ENCODE data around the gene LRCOL1.

LRCOL1 gene

DNA sequence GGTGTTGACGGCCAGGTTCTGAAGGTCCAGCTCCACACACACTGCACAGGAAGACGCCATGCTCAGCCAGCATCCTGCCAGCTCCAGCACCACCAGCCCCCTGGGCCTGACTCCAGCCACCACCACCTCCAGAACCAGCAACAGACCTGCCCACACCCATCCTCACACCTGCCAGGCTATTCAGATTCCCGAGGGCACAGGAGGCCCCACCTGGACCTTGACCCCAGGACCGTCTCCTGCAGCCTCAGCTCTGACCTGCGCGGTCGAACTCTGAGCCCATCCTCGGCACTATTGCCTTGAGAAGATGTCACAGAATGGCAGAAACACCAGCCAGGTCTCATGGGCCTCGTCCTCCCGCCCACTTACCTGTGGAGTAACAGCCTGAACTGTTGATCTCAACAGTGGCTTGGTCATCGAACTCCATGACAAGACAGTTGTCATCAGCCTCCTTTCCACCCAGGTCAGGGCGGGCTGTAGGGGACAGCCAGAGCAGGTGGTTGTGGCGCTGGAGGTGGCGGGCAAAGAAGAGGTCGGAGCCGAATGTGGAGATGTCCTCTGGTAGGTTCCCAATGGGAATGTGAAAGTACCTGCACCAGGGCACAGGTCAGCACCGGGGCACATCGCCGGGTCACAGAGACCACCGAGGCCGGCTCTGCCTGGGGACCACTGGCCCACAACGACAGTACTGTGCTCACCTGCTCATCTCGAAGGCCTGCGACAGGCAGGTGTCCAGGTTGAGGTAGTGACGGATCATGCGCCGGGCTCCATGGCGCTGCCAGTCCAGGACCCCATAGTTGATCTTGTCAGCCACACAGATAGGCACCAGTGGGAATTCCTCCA is 31.6 kb upstream of the LRCOL1 start:
- ATAC-seq (no peak), DNase-seq (ENCODE audit: low spot score in 2 of 2) (no peak)
- peaks cover 76% of the 10 kb centered on the region for H3K36me3 Mint-ChIP-seq
- H3K9me3 Mint-ChIP-seq: no peaks in the 10 kb centered on the region
- no peak overlapping the region for H3K4me3 Mint-ChIP-seq
- H3K27ac Mint-ChIP-seq: no peak overlapping the region
- peaks cover 6% of the 10 kb centered on the region for H3K4me1 Mint-ChIP-seq

GRCh38 chr12:132640936-132641335 is 30.6 kb upstream of the LRCOL1 start:
- Mint-ChIP-seq H3K36me3 (peaks cover 76% of the 10 kb centered on the region), H3K4me1 (peaks cover 6% of the 10 kb centered on the region), H3K9me3 (no peaks in the 10 kb centered on the region), H3K4me3 (no peak overlapping the region), H3K27ac (peak overlapping the region; percentile 57)
- ATAC-seq (no peak), DNase-seq (ENCODE audit: low spot score in 2 of 2) (no peak)

DNA sequence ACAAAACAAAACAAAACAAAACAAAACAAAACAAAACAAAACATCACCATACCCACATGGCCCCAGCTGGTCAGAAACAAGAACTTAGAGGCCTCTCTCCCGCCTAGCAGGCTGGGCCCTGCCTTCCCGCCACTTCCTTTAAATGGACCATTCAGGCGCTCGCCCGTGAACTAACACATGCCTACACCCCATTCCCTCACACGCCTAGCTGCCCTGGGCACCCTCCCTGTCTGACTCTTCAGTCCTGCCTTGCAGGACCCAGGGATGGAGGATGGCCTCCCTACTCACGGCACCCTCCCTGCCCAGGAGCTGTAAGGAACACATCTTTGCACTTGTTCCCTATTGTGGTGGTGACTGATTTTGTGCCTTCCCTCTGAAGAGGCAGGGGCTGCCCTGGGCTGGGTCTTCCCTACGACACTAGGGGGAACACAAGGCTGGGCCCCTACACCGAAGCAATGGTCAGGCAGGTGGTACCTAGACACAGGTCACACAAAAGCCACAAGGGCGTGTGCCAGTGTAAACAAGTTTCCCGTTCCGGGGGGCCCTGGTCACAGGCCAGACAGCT is 29.7 kb upstream of the LRCOL1 start:
- no peak overlapping the region for H3K4me3 Mint-ChIP-seq
- H3K4me1 Mint-ChIP-seq: peaks cover 10% of the 10 kb centered on the region
- H3K9me3 Mint-ChIP-seq: no peaks in the 10 kb centered on the region
- ATAC-seq (no peak), DNase-seq (ENCODE audit: low spot score in 2 of 2) (no peak)
- no peak overlapping the region for H3K27ac Mint-ChIP-seq
- peaks cover 76% of the 10 kb centered on the region for H3K36me3 Mint-ChIP-seq

DNA sequence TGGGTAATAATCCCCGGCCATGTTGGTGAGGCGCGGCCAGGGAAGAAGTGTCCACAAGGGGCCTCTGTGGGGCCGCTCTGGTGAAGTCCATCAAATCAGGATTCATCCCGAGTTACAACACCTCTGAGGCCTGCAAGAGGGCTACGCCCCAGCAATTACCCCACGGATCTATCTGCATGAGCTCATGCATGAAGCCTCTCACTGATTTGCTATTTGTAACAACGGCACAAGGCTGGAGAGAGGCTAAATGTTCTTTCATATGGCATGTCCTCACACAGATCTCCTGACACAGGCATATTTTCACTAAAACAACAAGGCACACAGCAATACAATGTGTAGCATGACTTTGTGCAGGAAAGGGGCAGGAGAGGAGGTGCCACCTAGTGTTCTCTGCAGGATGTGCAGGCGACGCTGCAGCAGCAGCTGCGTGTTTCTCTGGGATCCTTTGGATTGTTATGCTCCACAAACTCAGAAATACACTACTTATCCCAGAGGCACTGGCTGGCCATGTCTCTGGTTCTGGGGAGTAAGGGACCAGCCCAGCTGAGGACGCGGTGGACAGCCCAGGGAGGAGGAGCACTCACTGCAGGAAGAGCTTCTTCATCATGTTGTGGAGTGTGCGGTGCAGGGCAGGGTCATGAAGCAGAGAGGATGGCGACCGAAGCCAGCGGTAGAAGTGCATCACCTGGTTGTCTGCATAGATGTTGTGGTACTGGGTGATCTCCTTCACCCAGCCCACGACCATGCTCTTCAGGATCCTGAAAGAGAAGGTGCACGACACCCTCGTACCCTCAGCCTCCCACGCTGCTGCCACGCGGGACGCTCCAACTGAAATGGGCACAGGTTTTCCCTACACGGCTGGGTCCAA is 28.4 kb upstream of the LRCOL1 start:
- DNase-seq (ENCODE audit: low spot score in 2 of 2) (no peak), ATAC-seq (no peak)
- Mint-ChIP-seq H3K4me3 (no peak overlapping the region), H3K36me3 (peaks cover 82% of the 10 kb centered on the region), H3K4me1 (peaks cover 14% of the 10 kb centered on the region), H3K9me3 (no peaks in the 10 kb centered on the region), H3K27ac (no peak overlapping the region)

GRCh38 chr12:132637811-132638210 is 27.4 kb upstream of the LRCOL1 start:
- DNase-seq (ENCODE audit: low spot score in 2 of 2) (no peak), ATAC-seq (no peak)
- H3K27ac Mint-ChIP-seq: peak overlapping the region; percentile 50
- H3K36me3 Mint-ChIP-seq: peaks cover 86% of the 10 kb centered on the region
- peaks cover 14% of the 10 kb centered on the region for H3K4me1 Mint-ChIP-seq
- no peaks in the 10 kb centered on the region for H3K9me3 Mint-ChIP-seq
- no peak overlapping the region for H3K4me3 Mint-ChIP-seq

- H3K9me3 Mint-ChIP-seq: no peaks in the 10 kb centered on the region
- peaks cover 98% of the 10 kb centered on the region for H3K36me3 Mint-ChIP-seq
- ATAC-seq (no peak), DNase-seq (ENCODE audit: low spot score in 2 of 2) (no peak)
- peak overlapping the region; percentile 76 for H3K27ac Mint-ChIP-seq
- peaks cover 7% of the 10 kb centered on the region for H3K4me1 Mint-ChIP-seq
- H3K4me3 Mint-ChIP-seq: no peak overlapping the region
These were observed 24.9 kb upstream of the LRCOL1 start for GRCh38 chr12:132635076-132635955.

- ATAC-seq (no peak), DNase-seq (ENCODE audit: low spot score in 2 of 2) (no peak)
- H3K4me1 Mint-ChIP-seq: peaks cover 7% of the 10 kb centered on the region
- peaks cover 97% of the 10 kb centered on the region for H3K36me3 Mint-ChIP-seq
- no peak overlapping the region for H3K4me3 Mint-ChIP-seq
- H3K9me3 Mint-ChIP-seq: no peaks in the 10 kb centered on the region
- H3K27ac Mint-ChIP-seq: peak overlapping the region; percentile 76
These were observed 24.1 kb upstream of the LRCOL1 start for GRCh38 chr12:132634411-132634990.

DNA sequence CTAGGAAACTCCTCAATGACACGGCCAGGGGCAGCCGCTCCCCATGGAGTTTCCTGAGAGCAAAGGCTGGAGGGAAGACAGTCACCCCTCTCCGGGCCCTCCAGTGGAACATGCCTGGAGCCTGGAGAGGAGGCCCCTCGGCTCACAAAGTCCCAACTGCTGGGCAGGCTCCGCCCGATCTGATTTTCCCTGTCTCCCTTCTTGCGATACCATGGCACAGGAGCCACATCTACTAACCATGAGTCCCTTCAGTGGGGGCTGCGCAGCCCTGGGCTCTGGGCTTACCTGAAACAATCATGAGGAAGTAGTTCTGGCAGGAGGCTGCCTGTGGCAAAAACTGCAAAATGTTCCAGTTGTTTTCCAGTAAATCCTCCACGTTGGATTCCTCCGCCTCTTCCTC is 23.5 kb upstream of the LRCOL1 start:
- ATAC-seq (no peak), DNase-seq (ENCODE audit: low spot score in 2 of 2) (no peak)
- Mint-ChIP-seq H3K4me3 (no peak overlapping the region), H3K9me3 (no peaks in the 10 kb centered on the region), H3K4me1 (peaks cover 7% of the 10 kb centered on the region), H3K36me3 (peaks cover 97% of the 10 kb centered on the region), H3K27ac (no peak overlapping the region)

DNA sequence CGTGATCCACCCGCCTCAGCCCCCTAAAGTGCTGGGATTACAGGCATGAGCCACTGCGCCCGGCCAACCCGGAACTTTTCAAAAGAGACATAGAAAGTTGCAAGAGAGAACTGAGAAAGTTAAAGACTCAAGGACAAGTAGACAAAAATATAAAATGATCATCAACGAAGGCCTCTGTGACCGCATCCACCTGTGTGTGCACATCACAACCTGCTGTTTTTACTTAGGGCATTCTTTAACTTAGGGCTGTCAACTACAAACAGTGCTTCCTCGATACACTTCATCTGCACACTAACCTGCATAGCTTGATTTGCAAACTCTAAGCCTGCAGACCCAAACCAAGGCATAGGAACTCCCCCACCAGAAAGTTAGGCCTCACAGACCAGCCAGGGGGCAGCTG is 23.0 kb upstream of the LRCOL1 start:
- no peak overlapping the region for H3K27ac Mint-ChIP-seq
- peaks cover 7% of the 10 kb centered on the region for H3K4me1 Mint-ChIP-seq
- H3K4me3 Mint-ChIP-seq: no peak overlapping the region
- H3K36me3 Mint-ChIP-seq: peaks cover 93% of the 10 kb centered on the region
- ATAC-seq (no peak), DNase-seq (ENCODE audit: low spot score in 2 of 2) (no peak)
- no peaks in the 10 kb centered on the region for H3K9me3 Mint-ChIP-seq

DNA sequence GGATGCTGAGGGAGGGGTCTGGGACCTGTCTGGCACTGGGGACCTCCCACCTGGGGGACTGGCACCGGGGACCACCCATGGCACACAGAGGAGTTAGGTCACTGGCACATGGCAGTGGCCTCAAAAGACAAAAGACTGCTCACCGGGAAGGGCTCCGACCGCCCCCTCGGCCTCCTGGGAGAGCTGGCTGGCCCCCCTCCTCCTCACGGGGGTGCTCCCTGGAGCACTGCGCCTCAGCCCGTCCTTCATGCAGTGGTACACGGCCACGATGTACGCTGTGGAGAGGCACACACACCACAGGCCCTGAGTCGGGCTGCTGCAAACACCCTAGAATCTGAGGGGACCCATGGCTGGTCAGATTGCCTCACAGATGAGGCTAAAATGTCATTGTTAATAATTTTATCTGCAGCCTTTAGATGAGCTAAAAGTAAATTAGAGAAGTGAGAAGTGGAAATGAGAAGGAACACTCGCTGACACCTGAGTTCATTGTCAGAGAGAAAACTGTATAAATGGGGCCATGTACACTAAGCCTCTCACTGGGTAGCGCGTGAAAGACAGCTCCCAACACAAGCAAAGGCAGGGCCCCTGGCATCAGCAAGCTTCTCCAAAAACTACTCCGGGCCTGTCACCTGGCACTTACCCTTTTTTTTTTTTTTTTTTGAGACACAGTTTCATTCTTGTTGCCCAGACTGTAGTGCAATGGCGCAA is 22.3 kb upstream of the LRCOL1 start:
- peaks cover 7% of the 10 kb centered on the region for H3K4me1 Mint-ChIP-seq
- H3K9me3 Mint-ChIP-seq: no peaks in the 10 kb centered on the region
- ATAC-seq (no peak), DNase-seq (ENCODE audit: low spot score in 2 of 2) (no peak)
- H3K27ac Mint-ChIP-seq: no peak overlapping the region
- no peak overlapping the region for H3K4me3 Mint-ChIP-seq
- peaks cover 85% of the 10 kb centered on the region for H3K36me3 Mint-ChIP-seq

DNA sequence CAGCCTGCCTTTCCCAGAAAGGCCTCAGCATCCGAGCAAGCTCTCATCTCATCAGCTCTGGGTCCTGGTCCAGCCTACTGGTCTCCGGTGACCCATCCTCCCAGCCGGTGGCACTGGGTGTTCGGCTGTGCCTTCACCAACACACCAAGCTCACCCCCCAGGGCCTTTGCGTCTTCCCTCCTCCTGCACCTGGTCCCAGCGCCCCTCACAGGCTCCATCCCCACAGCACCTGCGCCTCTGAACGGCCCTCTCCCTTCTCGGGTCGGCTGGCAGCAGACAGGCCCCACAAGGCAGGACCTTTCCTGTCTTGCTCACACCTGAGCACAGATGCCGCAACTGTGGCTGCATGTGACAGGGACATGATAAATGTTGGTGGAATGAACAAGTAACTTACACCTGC is 21.3 kb upstream of the LRCOL1 start:
- Mint-ChIP-seq H3K9me3 (no peaks in the 10 kb centered on the region), H3K4me3 (no peak overlapping the region), H3K36me3 (peaks cover 75% of the 10 kb centered on the region), H3K27ac (no peak overlapping the region), H3K4me1 (peaks cover 7% of the 10 kb centered on the region)
- DNase-seq (ENCODE audit: low spot score in 2 of 2) (no peak), ATAC-seq (no peak)

DNA sequence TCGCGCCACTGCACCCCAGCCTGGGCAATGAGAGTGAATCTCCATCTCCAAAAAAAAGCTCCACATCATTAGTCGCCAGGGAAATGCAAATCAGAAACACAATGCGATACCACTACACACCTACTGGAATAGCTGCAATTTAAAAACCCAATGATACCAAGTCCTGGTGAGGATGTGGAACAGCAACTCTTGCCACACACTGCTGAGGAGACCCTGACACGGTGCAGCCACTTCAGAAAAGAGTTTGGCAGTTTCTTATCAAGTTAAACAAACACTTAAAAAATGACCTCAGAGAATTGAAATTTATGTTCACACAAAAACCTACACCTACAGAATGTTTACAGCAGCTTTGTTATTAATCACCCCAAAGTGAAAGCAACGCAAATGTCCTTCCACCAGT is 20.3 kb upstream of the LRCOL1 start:
- no peaks in the 10 kb centered on the region for H3K9me3 Mint-ChIP-seq
- peaks cover 74% of the 10 kb centered on the region for H3K36me3 Mint-ChIP-seq
- DNase-seq (ENCODE audit: low spot score in 2 of 2): no peak

GRCh38 chr12:132629330-132629729 is 18.9 kb upstream of the LRCOL1 start:
- no peaks in the 10 kb centered on the region for H3K9me3 Mint-ChIP-seq
- DNase-seq (ENCODE audit: low spot score in 2 of 2) (no peak), ATAC-seq (no peak)
- H3K36me3 Mint-ChIP-seq: peaks cover 74% of the 10 kb centered on the region
- no peak overlapping the region for H3K4me3 Mint-ChIP-seq
- no peak overlapping the region for H3K27ac Mint-ChIP-seq
- H3K4me1 Mint-ChIP-seq: no peaks in the 10 kb centered on the region

More for the DNA sequence above, 20.3 kb upstream of the LRCOL1 start:
- H3K4me3 Mint-ChIP-seq: no peak overlapping the region
- H3K4me1 Mint-ChIP-seq: peaks cover 7% of the 10 kb centered on the region
- no peak overlapping the region for H3K27ac Mint-ChIP-seq
- no peak for ATAC-seq

All from stimulated activated effector memory CD8-positive, alpha-beta T cell treated with anti-CD3 and anti-CD28 coated beads, Interleukin-12 subunit alpha, Interleukin-12 subunit beta, amount 100 ng/mL, for 72 hours (primary cell).